ACC112 (cell line): ENCODE results near the gene EXOC3L2.

Experiments
- H2AFZ ChIP-seq: fragments of 200-600 bp; sonication (generic); one replicate; pipeline ENCODE4 v1.6.0; 2017; ENCODE audit warnings: antibody characterized with exemption, low read length; ENCODE audit not compliant: unreplicated experiment
- H3K27ac ChIP-seq: fragments of 200-600 bp; sonication (generic); 2 replicates; pipeline ENCODE4 v1.5.1; 2014; ENCODE audit warnings: low read depth, mild to moderate bottlenecking, antibody characterized with exemption, low read length, moderate library complexity
- H3K27me3 ChIP-seq: fragments of 200-600 bp; sonication (generic); 2 replicates; pipeline ENCODE4 v1.6.1; 2014; ENCODE audit warnings: mild to moderate bottlenecking, antibody characterized with exemption, low read length, moderate library complexity, mixed read lengths; ENCODE audit not compliant: insufficient read depth
- H3K36me3 ChIP-seq: fragments of 200-600 bp; sonication (generic); 2 replicates; pipeline ENCODE4 v1.6.1; 2016; ENCODE audit warnings: mild to moderate bottlenecking, antibody characterized with exemption, low read length, moderate library complexity, mixed read lengths; ENCODE audit not compliant: insufficient read depth
- H3K4me1 ChIP-seq: fragments of 200-600 bp; sonication (generic); one replicate; pipeline ENCODE4 v1.6.1; 2016; ENCODE audit warnings: low read length, mixed read lengths; ENCODE audit not compliant: insufficient read depth, unreplicated experiment, control insufficient read depth
- H3K4me3 ChIP-seq: fragments of 200-600 bp; sonication (generic); 2 replicates; pipeline ENCODE4 v1.5.1; 2014; ENCODE audit warnings: mild to moderate bottlenecking, low read depth, low read length
- H3K79me2 ChIP-seq: fragments of 200-600 bp; sonication (generic); one replicate; pipeline ENCODE4 v1.6.0; 2016; ENCODE audit warnings: low read length; ENCODE audit not compliant: control insufficient read depth, unreplicated experiment, insufficient read depth

The EXOC3L2 gene

GRCh38 chr19:45245334-45245787, at the start of gene EXOC3L2:
Gene EXOC3L2 (minus strand): TSS chr19:45245407. CDS start chr19:45239045, 6,362 bp downstream.
- H3K79me2 ChIP-seq, result no peaks in the 10 kb centered on the region
- no peak within 1 kb of the TSS for H3K27ac ChIP-seq
- no peak within 1 kb of the TSS for H3K4me3 ChIP-seq
- no peaks in the 10 kb centered on the region for H3K4me1 ChIP-seq
- no peaks in the 10 kb centered on the region for H3K36me3 ChIP-seq
- no peak within 1 kb of the TSS for H2AFZ ChIP-seq
- no peaks in the 10 kb centered on the region for H3K27me3 ChIP-seq

DNA sequence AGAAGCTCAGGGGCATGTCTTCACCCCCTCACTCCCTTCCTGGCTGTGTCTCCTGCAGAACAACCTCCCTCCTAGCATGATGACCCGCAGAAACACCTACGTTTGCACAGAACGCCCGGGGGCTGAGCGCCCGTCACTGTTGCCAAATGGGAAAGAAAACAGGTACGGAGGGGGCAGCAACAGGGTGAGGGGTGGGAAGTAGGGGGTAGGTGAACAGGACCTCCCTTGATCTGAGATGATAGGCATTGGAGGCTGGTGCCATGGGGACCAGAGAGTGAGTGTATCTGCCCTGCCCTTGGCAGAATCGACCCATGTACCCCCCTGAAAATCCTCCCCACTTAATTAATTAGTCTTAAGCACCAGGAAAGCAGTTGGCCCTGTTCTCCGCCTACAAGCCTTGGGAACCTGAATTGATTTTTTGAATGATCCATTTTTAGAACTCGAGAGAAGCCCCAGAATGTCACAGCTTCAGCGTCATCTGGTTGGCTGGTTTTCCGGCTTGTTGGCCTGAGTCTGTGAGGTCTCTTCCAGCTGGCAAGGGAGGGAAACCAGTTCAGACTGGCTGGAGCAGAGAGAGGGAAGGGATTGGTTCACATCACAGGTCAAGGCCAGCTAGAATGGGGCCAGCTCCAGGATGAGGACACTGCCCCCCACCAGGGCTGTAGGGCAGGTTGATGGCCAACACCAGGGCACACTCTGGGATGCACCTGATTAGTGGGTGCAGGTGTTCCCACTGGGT, 49.3 kb upstream of the EXOC3L2 start:
- Histone ChIP-seq H3K4me1 (no peaks in the 10 kb centered on the region), H3K4me3 (no peak overlapping the region), H3K27me3 (no peaks in the 10 kb centered on the region), H3K79me2 (no peaks in the 10 kb centered on the region), H3K36me3 (0 out of 2 replicates have a peak, but pooled peaks cover 5% of the 10 kb centered on the region), H3K27ac (no peak overlapping the region), H2AFZ (no peak overlapping the region)

- Histone ChIP-seq H3K27me3 (no peaks in the 10 kb centered on the region), H3K4me1 (no peaks in the 10 kb centered on the region), H3K4me3 (no peak overlapping the region), H3K79me2 (no peaks in the 10 kb centered on the region), H3K27ac (no peak overlapping the region), H2AFZ (no peak overlapping the region), H3K36me3 (0 out of 2 replicates have a peak, but pooled peaks cover 5% of the 10 kb centered on the region)
These were observed 48.5 kb upstream of the EXOC3L2 start for GRCh38 chr19:45293682-45294081.

- Histone ChIP-seq H3K36me3 (0 out of 2 replicates have a peak, but pooled peaks cover 5% of the 10 kb centered on the region), H3K27me3 (no peaks in the 10 kb centered on the region)
These were observed 46.6 kb upstream of the EXOC3L2 start for GRCh38 chr19:45291834-45292233.

GRCh38 chr19:45290381-45290931, 45.2 kb upstream of the EXOC3L2 start:
- H3K27me3 ChIP-seq, result no peaks in the 10 kb centered on the region
- no peaks in the 10 kb centered on the region for H3K79me2 ChIP-seq
- H3K4me1 ChIP-seq, result no peaks in the 10 kb centered on the region
- no peak overlapping the region for H2AFZ ChIP-seq
- no peak overlapping the region for H3K4me3 ChIP-seq
- H3K27ac ChIP-seq, result no peak overlapping the region
- H3K36me3 ChIP-seq, result 0 out of 2 replicates have a peak, but pooled peaks cover 5% of the 10 kb centered on the region

More at GRCh38 chr19:45291834-45292233, 46.6 kb upstream of the EXOC3L2 start:
- no peak overlapping the region for H3K27ac ChIP-seq
- H2AFZ ChIP-seq, result no peak overlapping the region
- no peak overlapping the region for H3K4me3 ChIP-seq
- H3K79me2 ChIP-seq, result no peaks in the 10 kb centered on the region
- no peaks in the 10 kb centered on the region for H3K4me1 ChIP-seq

DNA sequence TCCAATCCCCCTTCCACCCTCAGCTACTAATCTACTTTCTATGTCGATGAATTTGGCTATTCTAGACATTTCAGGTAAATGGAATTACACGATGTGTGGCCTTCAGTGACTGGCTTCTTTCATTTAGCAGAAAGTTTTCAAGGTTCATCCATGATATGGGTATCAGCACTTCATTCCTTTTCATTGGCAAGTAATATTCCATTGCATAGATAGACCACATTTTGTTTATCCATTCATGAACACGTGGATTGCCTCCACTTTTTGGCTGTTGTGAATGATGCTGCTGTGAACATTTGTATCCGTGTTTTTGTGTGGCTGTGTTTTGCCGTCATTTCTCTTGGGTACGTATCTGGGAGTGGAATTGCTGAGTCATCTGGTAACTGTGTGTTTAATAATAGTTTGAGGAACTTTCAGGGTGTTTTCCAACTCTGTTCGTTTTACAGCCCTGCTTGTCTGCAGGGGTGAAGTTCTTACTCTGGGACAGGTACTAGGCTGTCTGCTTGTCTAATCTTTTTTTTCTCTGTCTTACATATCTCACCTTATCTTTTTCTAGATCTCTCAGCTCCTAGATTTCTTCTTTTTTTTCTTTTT, 38.3 kb upstream of the EXOC3L2 start:
- H3K4me3 ChIP-seq, result no peak overlapping the region
- H3K36me3 ChIP-seq, result no peaks in the 10 kb centered on the region
- H3K27me3 ChIP-seq, result no peaks in the 10 kb centered on the region
- no peaks in the 10 kb centered on the region for H3K4me1 ChIP-seq
- no peak overlapping the region for H2AFZ ChIP-seq
- H3K79me2 ChIP-seq, result no peaks in the 10 kb centered on the region
- no peak overlapping the region for H3K27ac ChIP-seq

GRCh38 chr19:45280471-45280961, 35.3 kb upstream of the EXOC3L2 start:
- no peaks in the 10 kb centered on the region for H3K4me1 ChIP-seq
- H3K36me3 ChIP-seq, result no peaks in the 10 kb centered on the region
- no peaks in the 10 kb centered on the region for H3K27me3 ChIP-seq
- no peaks in the 10 kb centered on the region for H3K79me2 ChIP-seq
- H3K27ac ChIP-seq, result no peak overlapping the region
- no peak overlapping the region for H3K4me3 ChIP-seq
- H2AFZ ChIP-seq, result no peak overlapping the region

GRCh38 chr19:45279587-45280192, 34.5 kb upstream of the EXOC3L2 start:
- Histone ChIP-seq H3K27ac (no peak overlapping the region), H3K4me3 (no peak overlapping the region), H3K4me1 (no peaks in the 10 kb centered on the region), H3K36me3 (no peaks in the 10 kb centered on the region), H3K27me3 (no peaks in the 10 kb centered on the region), H2AFZ (no peak overlapping the region), H3K79me2 (no peaks in the 10 kb centered on the region)

- H3K79me2 ChIP-seq, result no peaks in the 10 kb centered on the region
- H3K27ac ChIP-seq, result no peak overlapping the region
- no peak overlapping the region for H3K4me3 ChIP-seq
- H3K4me1 ChIP-seq, result no peaks in the 10 kb centered on the region
- H2AFZ ChIP-seq, result no peak overlapping the region
- no peaks in the 10 kb centered on the region for H3K27me3 ChIP-seq
- no peaks in the 10 kb centered on the region for H3K36me3 ChIP-seq
These were observed 32.9 kb upstream of the EXOC3L2 start for GRCh38 chr19:45278087-45278486.

GRCh38 chr19:45276284-45276687, 31.1 kb upstream of the EXOC3L2 start:
- H3K79me2 ChIP-seq, result no peaks in the 10 kb centered on the region
- no peak overlapping the region for H3K27ac ChIP-seq
- H2AFZ ChIP-seq, result no peak overlapping the region
- H3K36me3 ChIP-seq, result no peaks in the 10 kb centered on the region
- no peak overlapping the region for H3K4me3 ChIP-seq
- H3K27me3 ChIP-seq, result no peaks in the 10 kb centered on the region
- no peaks in the 10 kb centered on the region for H3K4me1 ChIP-seq
